HCT116 (cell line): ENCODE data around the gene ELL2.

ENCODE experiments used
- CEBPB ChIP-seq: IDR thresholded peaks from 2 replicates; pipeline ENCODE4 v1.6.1; 2012; ENCODE audit warnings: low read depth
- CTCF ChIP-seq, 3 experiments: fragments of 200-600 bp in 1 of 3; sonication (generic) in 1 of 3; IDR thresholded peaks in 2 of 3; conservative IDR thresholded peaks in 1 of 3; 2 replicates each; pipeline ENCODE4 v1.5.1; 2012 to 2017; ENCODE audit warnings: low read depth in 2 of 3, low read length in 2 of 3, antibody characterized with exemption in 1 of 3, borderline replicate concordance in 1 of 3, control low read depth in 1 of 3, mild to moderate bottlenecking in 1 of 3, mixed read lengths in 1 of 3, mixed run types in 1 of 3, moderate library complexity in 1 of 3; ENCODE audit not compliant: insufficient read depth in 1 of 3
- EZH2phosphoT487 ChIP-seq: fragments of 200-600 bp; IDR thresholded peaks from 2 replicates; pipeline ENCODE4 v1.6.1; 2018; ENCODE audit warnings: antibody characterized with exemption, borderline replicate concordance
- POLR2A ChIP-seq: IDR thresholded peaks from 2 replicates; pipeline ENCODE4 v1.7.0; 2011; ENCODE audit warnings: borderline replicate concordance; ENCODE audit not compliant: insufficient read depth, insufficient read length; ENCODE audit errors: extremely low read depth
- YY1 ChIP-seq: IDR thresholded peaks from 2 replicates; pipeline ENCODE4 v1.6.1; 2011; ENCODE audit warnings: low read length, low read depth, moderate library complexity, mild to moderate bottlenecking; ENCODE audit not compliant: insufficient replicate concordance; ENCODE audit errors: extremely low read depth
- TF ChIP-seq, protein P1 (sequence below): IDR thresholded peaks from 2 replicates; pipeline ENCODE4 v1.6.1; 2012

DNA sequence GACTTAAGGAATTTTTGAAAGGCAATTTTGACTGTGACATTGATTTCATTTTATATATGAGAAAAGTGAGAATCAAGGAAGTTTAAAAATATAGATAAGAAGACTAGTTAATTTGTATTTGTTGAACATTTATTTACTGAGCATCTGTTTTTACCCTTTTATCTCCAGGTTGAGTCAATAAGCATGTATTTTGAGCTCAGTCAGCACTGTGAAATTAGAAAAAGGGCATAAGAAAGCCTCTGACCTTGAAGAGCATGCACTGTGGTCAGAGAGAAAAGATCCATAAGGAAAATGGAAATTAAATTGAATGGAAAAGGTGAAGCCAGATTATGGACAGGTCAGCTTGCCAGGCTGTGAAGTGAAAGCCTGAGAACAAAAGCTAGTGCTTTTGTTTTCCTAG is 44.4 kb downstream of the ELL2 start:
- TF ChIP-seq CTCF (IDR thresholded peaks at IDR 0.05 in 2 of 3, conservative IDR thresholded peaks at IDR 0.05 in 1 of 3; ENCODE audit: borderline replicate concordance in 1 of 3, insufficient read depth in 1 of 3, low read depth in 2 of 3, low read length in 2 of 3) = no peak
- no peak for TF ChIP-seq YY1
- no peak for TF ChIP-seq CEBPB
- TF ChIP-seq, protein P1, sequence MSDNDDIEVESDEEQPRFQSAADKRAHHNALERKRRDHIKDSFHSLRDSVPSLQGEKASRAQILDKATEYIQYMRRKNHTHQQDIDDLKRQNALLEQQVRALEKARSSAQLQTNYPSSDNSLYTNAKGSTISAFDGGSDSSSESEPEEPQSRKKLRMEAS = no peak
- TF ChIP-seq EZH2phosphoT487 = no peak
- TF ChIP-seq POLR2A = no peak
